Left lung (tissue), 10 donors: ENCODE measurements around the gene HRH4. TPM values are rescaled to one million over a fixed set of nuclear protein-coding genes. Genes with fewer than 3 reads are reported as not detected.

Experiments used
- ATAC-seq: fragments of 200-7000 bp; cut with Tn5 transposase; one replicate; pipeline ENCODE4 v1.9.1; 2020; ENCODE audit warnings: moderate library complexity
- DNase-seq, 4 donors: peaks; one replicate each; pipeline ENCODE4 v3.0.0-alpha.2; 2013 to 2020
- H3K27ac ChIP-seq, 2 donors: fragments of 200-600 bp; sonication (generic) in 1 of 2; one replicate each; pipeline versions ENCODE4 v1.5.0 to v1.8.0; 2020 to 2021
- H3K27me3 ChIP-seq, 2 donors: fragments of 200-600 bp; sonication (generic) in 1 of 2; one replicate each; pipeline versions ENCODE4 v1.5.0 to v1.8.0; 2020 to 2021
- H3K36me3 ChIP-seq, 2 donors: fragments of 200-600 bp; sonication (generic) in 1 of 2; one replicate each; pipeline versions ENCODE4 v1.5.0 to v1.8.0; 2020 to 2021
- H3K4me1 ChIP-seq, 2 donors: fragments of 200-600 bp; one replicate each; pipeline ENCODE4 v1.8.0; 2021
- H3K4me3 ChIP-seq, 2 donors: fragments of 200-600 bp; sonication (generic) in 1 of 2; one replicate each; pipeline versions ENCODE4 v1.5.0 to v1.8.0; 2020 to 2021; ENCODE audit warnings: mild to moderate bottlenecking in 1 of 2
- H3K9me3 ChIP-seq, 2 donors: fragments of 200-600 bp; sonication (generic) in 1 of 2; one replicate each; pipeline versions ENCODE4 v1.5.0 to v1.8.0; 2020 to 2021
- intact Hi-C, 2 donors: fragments of 100-400 bp; cut with DNase I; formaldehyde crosslinking; loops; one replicate each; pipeline versions ENCODE4 v1.11.2 to v1.14.2; 2022
- polyA plus RNA-seq, 6 donors: library from polyadenylated mRNA; unstranded; fragments of 120-200 nt; gene quantifications; one replicate each; pipeline ENCODE4 v1.2.1, GENCODE V29; 2013; ENCODE audit not compliant: insufficient read length in 6 of 6
- total RNA-seq, 2 donors: library from RNA; stranded (reverse); fragmentation: NEBNext Ultra II Directional; extraction: Animal tissue kit (Norgen Biotek cat#: 25700); gene quantifications; one replicate each; pipeline ENCODE4 v1.2.1, GENCODE V29; 2021
- TF ChIP-seq, protein P1 (sequence below), 2 donors: fragments of 200-600 bp; sonication (generic) in 1 of 2; IDR thresholded peaks; one replicate each; pipeline versions ENCODE4 v1.5.0 to v1.8.0; 2021; ENCODE audit warnings: antibody characterized with exemption in 2 of 2
- donor health status: DM: no; HTN: yes; CAD: no.
- donor health status: DM: no; HTN: no; CAD: no.

The HRH4 gene
- total and polyA plus RNA-seq, 8 donors: 0.06 to 7.5 (median 0.11) TPM; not detected in 2

DNA sequence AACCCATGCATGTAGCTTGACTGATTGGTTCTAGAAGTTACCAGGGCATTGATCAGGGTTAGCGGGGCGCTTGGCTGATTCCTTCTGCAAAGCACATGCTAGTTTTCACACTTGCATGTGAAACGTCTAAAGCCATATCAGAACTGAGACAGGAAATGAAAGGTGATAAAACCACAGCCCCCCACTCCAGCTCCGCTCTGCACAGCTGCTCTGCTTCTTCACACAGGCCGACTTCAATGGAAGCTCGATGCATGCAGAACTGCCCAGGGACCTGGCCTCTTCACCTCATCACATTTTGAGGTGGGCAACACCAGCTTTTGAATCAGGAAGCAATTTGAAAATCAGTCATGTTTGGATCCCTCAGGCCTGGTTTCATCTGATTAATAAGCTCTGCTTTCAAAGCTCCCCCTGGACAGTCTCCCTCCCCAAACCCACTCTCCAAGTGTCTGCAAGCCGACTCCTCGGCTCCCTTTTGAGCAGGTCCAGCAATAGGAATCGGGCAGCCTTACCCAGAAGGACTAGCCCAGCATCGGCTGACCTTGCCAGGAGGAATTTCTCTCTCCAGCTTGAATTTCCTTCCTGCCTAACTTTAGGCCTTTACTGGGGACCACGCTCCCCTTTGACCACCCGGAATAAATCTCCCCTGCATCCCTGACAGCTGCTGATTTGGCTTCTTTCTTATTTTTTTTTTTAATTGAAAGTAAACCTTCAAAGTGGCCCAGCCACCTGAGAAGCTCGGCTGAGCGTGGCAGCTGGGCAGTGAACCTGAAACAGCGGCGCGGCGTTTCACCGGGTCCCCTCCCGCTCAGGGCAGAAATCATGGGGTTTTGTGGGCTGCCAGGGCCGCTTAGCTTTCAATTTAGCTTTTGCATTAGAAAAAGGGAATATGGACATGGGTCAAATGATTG lies 31.7 kb downstream of the HRH4 start:
- Histone ChIP-seq H3K9me3 (no peaks in the 10 kb centered on the region), H3K27ac (no peak overlapping the region), H3K36me3 (no peaks in the 10 kb centered on the region), H3K27me3 (no peaks in the 10 kb centered on the region), H3K4me1 (no peaks in the 10 kb centered on the region), H3K4me3 (no peak overlapping the region)
- no peak for DNase-seq
- TF ChIP-seq, protein P1, sequence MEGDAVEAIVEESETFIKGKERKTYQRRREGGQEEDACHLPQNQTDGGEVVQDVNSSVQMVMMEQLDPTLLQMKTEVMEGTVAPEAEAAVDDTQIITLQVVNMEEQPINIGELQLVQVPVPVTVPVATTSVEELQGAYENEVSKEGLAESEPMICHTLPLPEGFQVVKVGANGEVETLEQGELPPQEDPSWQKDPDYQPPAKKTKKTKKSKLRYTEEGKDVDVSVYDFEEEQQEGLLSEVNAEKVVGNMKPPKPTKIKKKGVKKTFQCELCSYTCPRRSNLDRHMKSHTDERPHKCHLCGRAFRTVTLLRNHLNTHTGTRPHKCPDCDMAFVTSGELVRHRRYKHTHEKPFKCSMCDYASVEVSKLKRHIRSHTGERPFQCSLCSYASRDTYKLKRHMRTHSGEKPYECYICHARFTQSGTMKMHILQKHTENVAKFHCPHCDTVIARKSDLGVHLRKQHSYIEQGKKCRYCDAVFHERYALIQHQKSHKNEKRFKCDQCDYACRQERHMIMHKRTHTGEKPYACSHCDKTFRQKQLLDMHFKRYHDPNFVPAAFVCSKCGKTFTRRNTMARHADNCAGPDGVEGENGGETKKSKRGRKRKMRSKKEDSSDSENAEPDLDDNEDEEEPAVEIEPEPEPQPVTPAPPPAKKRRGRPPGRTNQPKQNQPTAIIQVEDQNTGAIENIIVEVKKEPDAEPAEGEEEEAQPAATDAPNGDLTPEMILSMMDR (IDR thresholded peaks at IDR 0.05): no peak
- ATAC-seq: no peak
- intact Hi-C loops: no loop called here

DNA sequence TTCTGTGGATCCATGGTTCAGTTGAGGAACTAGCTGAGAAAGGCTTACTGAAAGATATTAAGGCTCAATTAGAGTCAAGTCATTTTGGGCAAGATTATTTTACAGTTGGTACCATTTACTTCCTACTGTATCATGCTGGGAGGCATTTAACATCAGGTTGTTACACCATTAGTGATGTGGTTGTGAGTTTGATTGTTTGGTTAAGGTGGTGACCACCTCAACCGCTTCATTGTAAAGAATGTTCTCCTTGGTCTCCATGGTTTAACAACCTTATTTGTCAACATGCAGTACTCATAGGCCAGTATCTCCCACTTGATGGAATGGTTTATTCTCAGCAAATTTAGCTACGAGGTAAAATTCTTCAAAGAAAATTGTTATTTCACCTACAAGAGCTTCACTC lies 34.1 kb downstream of the HRH4 start:
- H3K27me3 ChIP-seq: no peaks in the 10 kb centered on the region
- H3K4me3 ChIP-seq: no peak overlapping the region
- ATAC-seq: no peak
- intact Hi-C loops: no loop called here
- H3K9me3 ChIP-seq: no peaks in the 10 kb centered on the region
- DNase-seq: no peak
- no peak overlapping the region for H3K27ac ChIP-seq
- TF ChIP-seq, protein P1 (IDR thresholded peaks at IDR 0.05): no peak
- no peaks in the 10 kb centered on the region for H3K4me1 ChIP-seq
- H3K36me3 ChIP-seq: no peaks in the 10 kb centered on the region

DNA sequence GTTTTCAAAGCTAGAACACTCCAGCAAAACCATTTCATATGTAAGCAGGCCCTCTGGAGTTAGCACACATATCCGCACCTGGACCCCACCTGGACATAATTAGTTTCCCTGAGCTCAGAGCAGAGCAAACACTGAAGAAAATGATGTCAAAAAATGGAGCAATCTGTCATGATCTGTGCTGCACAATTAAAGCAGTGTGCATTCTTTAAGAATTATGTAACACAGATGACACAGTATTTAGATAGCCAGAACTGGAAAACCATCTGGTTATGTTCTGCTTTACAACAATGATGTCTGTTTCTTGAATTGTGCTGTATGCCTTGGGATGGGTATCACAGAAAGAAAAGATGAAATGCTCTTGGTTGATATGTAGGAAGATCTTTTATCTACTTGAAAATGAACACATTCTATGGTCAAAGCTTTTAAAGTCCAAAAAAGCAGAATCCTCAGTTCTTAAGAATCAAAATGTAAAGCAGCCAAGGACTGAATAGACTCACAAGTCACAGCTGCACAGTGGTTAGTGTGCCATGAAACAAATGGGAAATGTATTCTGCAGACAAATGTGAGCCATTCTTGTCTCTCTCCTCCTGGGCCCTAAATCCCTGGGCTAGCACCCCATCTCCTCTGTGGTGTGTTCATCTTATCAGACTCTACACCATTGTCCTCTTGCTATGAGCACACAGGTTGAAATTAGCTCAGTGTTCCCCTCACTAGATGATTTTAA lies 36.8 kb downstream of the HRH4 start:
- H3K4me3 ChIP-seq: no peak overlapping the region
- H3K36me3 ChIP-seq: no peaks in the 10 kb centered on the region
- TF ChIP-seq, protein P1 (IDR thresholded peaks at IDR 0.05): no peak
- H3K4me1 ChIP-seq: no peaks in the 10 kb centered on the region
- no peak for DNase-seq
- no peak overlapping the region for H3K27ac ChIP-seq
- intact Hi-C loops: no loop called here
- ATAC-seq: no peak
- H3K9me3 ChIP-seq: no peaks in the 10 kb centered on the region
- H3K27me3 ChIP-seq: no peaks in the 10 kb centered on the region

DNA sequence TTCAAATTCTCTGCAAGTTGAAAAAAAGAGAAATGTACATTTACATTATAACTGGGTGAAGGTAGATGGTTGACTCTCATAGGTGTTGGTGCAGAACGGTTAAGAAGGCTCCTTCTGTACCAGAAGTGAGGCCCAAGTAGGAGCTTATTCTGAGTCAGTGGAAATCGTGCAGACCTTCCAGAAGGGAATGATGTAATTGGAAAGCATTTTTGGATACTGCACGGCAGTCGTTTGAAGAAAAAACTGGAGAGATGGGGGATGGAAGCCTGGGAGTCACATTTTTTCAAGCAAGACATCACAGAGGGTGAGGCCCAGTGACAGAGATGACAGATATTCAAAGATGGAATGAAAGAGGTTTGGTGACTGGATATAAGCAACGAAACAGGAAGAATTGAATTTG lies 39.4 kb downstream of the HRH4 start:
- intact Hi-C loops: no loop called here
- H3K36me3 ChIP-seq: no peaks in the 10 kb centered on the region
- no peak overlapping the region for H3K4me3 ChIP-seq
- no peaks in the 10 kb centered on the region for H3K4me1 ChIP-seq
- DNase-seq (no peak), ATAC-seq (no peak)
- TF ChIP-seq, protein P1 (IDR thresholded peaks at IDR 0.05): no peak
- H3K27ac ChIP-seq: no peak overlapping the region
- no peaks in the 10 kb centered on the region for H3K27me3 ChIP-seq
- no peaks in the 10 kb centered on the region for H3K9me3 ChIP-seq

DNA sequence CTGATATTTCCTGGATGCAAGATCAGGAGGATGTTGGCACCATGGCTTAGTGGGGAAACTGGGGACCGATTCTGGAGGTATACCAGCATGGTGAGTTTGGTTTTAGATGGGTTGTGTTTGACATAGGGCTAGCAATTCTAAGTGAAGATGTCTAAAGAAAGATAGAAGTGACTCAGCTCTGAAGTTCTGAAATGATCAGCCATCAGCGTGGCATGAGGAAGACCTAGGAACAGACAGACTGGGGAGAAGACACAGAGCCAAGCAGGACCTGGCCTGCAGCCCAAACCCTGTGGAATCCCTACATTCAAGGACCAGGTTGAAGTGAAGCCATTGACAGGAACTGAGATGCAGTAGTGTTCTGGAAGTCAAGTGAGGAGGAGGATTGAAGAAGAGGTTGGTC lies 39.8 kb downstream of the HRH4 start:
- no peak overlapping the region for H3K27ac ChIP-seq
- DNase-seq: no peak
- H3K27me3 ChIP-seq: no peaks in the 10 kb centered on the region
- H3K4me1 ChIP-seq: no peaks in the 10 kb centered on the region
- H3K36me3 ChIP-seq: no peaks in the 10 kb centered on the region
- no peaks in the 10 kb centered on the region for H3K9me3 ChIP-seq
- H3K4me3 ChIP-seq: no peak overlapping the region
- no peak for ATAC-seq
- intact Hi-C loops: no loop called here
- TF ChIP-seq, protein P1 (IDR thresholded peaks at IDR 0.05): no peak
